ENCODE results near the gene IL1A.

IL1A gene

DNA sequence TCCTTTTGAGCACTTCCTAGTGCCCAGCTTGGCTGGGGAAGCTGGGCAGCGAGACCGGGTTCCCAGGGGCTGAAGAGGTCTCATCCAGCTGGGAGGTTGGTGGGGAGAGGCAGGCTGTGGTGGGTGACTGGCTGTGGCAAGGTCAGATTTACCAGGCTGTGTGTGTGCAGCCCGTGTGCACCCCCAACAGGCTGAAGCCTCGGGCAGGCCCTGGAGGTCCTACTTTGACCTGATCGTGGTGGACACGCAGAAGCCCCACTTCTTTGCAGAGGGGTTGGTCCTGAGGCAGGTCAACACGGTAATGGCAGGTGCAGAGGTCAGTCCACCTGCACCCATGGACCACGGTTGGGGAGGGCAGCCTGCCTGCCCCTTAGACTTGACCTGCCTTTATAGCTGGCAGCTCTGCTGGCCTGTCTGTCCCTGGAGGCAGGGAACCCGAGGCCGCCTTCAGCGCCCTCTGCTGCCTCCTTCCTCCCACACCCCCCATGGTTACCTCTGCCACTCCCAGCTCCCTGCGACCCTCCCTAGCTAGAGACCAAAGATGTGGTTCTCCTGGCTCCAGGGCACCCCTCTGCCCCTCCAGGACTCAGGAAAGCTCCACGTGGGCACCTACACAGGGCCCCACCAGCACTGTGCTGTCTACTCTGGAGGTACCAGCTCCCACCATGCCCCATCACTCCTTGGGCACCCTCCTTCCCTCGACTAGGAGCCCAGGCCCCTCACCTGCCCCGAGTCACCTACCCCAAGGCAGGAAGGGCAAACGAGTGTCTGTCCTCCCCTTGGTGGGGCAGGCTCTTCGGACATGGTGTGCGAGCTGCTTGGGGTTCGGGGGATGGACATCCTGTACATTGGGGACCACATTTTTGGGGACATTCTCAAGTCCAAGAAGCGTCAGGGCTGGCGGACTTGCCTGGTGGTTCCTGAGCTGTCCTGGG, 59.4 kb downstream of the IL1A start:
- peak; percentile 23 to 42 for DNase-seq

DNA sequence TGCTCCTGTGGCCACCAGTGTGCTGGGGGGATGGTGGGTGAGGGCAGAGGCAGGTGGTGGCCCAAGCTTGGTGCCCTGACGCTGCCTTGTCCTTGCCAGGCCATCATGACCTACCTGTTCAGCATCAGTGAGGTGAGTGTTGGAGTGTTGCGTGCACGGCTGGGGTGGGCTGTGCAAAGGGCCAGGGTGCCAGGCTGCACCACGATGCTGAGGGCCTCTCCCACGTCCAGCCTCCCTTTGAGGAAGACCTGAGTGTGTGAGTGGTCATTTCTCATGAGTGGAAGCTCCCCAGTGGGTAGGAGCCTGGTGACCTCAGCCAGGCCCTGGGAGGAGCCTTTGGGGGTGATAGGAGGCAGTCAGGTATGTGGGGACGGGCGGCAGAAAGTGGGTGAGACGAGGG, 60.3 kb downstream of the IL1A start:
- DNase-seq, result no peak

All from Kasumi-1 (cell line).